ENCODE measurements around the gene PNMT. TPM values are rescaled to one million over a fixed set of nuclear protein-coding genes. Genes with fewer than 3 reads are reported as not detected.

PNMT gene
- polyA plus RNA-seq, 1 of the 3 experiments (the other 2 are of a cell fraction), result 0.07 TPM

DNA sequence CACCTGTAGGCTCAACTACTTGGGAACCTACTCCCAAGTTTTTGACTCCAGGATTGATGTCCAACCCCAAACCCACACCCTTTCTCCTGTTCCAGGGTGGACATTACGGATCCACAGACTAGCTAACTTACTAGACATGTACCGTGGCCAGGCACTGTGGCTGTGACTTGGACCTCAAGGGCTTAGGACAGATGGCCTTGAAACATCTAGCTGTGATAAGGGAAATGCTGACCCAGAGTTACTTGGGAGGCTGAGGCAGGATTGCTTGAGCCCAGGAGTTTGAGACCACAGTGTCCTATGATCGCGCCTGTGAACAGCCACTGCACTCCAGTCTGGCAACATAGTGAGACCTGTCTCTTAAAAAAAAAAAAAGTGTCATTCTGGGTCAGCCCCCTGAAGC lies 27.2 kb upstream of the PNMT start:
- TF ChIP-seq NRF1 (IDR thresholded peaks at IDR 0.05; ENCODE audit: low read depth, low read length), result no peak
- TF ChIP-seq MEF2A (IDR thresholded peaks at IDR 0.05; ENCODE audit: borderline replicate concordance, low read depth), result no peak
- TF ChIP-seq EP300 (IDR thresholded peaks at IDR 0.05; ENCODE audit: borderline replicate concordance in 1 of 2, low read depth in 1 of 2, low read length in 1 of 2), result no peak
- no peak for TF ChIP-seq GATA2 (CRISPR knock-in tag; IDR thresholded peaks at IDR 0.05)
- TF ChIP-seq RCOR1 (IDR thresholded peaks at IDR 0.05; ENCODE audit: low read length), result no peak
- TF ChIP-seq FOSL2 (IDR thresholded peaks at IDR 0.05; ENCODE audit: borderline replicate concordance, low read depth), result no peak
- no peak for TF ChIP-seq TEAD4 (IDR thresholded peaks at IDR 0.05; ENCODE audit: borderline replicate concordance, insufficient read depth)
- TF ChIP-seq, protein P1, sequence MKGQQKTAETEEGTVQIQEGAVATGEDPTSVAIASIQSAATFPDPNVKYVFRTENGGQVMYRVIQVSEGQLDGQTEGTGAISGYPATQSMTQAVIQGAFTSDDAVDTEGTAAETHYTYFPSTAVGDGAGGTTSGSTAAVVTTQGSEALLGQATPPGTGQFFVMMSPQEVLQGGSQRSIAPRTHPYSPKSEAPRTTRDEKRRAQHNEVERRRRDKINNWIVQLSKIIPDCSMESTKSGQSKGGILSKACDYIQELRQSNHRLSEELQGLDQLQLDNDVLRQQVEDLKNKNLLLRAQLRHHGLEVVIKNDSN (IDR thresholded peaks at IDR 0.05; ENCODE audit: borderline replicate concordance, low read depth), result no peak
- no peak for TF ChIP-seq SIN3A (IDR thresholded peaks at IDR 0.05; ENCODE audit: borderline replicate concordance, low read depth, low read length)
- no peak for TF ChIP-seq CTCF (IDR thresholded peaks at IDR 0.05)
- no peak for TF ChIP-seq GABPA (IDR thresholded peaks at IDR 0.05; ENCODE audit: low read depth)
- no peak for TF ChIP-seq YY1 (IDR thresholded peaks at IDR 0.05; ENCODE audit: low read depth)
- TF ChIP-seq TCF12 (IDR thresholded peaks at IDR 0.05), result no peak
- TF ChIP-seq ZBTB33 (IDR thresholded peaks at IDR 0.05; ENCODE audit: borderline replicate concordance, low read depth), result no peak
- no peak for TF ChIP-seq IRF3 (IDR thresholded peaks at IDR 0.05; ENCODE audit: low read depth, low read length)
- TF ChIP-seq, protein P2, sequence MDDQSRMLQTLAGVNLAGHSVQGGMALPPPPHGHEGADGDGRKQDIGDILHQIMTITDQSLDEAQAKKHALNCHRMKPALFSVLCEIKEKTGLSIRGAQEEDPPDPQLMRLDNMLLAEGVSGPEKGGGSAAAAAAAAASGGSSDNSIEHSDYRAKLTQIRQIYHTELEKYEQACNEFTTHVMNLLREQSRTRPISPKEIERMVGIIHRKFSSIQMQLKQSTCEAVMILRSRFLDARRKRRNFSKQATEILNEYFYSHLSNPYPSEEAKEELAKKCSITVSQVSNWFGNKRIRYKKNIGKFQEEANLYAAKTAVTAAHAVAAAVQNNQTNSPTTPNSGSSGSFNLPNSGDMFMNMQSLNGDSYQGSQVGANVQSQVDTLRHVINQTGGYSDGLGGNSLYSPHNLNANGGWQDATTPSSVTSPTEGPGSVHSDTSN (IDR thresholded peaks at IDR 0.05), result no peak
- no peak for TF ChIP-seq NFIC (IDR thresholded peaks at IDR 0.05; ENCODE audit: borderline replicate concordance)
- H2AFZ ChIP-seq (ENCODE audit: low read depth), result no peak overlapping the region
- ChIA-PET POLR2A (no interaction called here), CTCF (interaction anchor here (2.1 to 17.4 kb wide), 3 partner anchors 11 to 25 kb away, joined by 6 to 332 read pairs (median 93); partner anchors contain the start of genes PPP1R1B and TCAP)
- H3K4me1 ChIP-seq (ENCODE audit: control insufficient read depth in 1 of 2, insufficient read depth in 2 of 2, low read depth in 1 of 2, low read length in 1 of 2), result peaks cover 0 to 23% of the 10 kb centered on the region in 2 experiments; a peak in 2 of 4 replicates
- no peak overlapping the region for H3K9ac ChIP-seq
- DNase-seq, result no peak
- H3K9me3 ChIP-seq, result no peaks in the 10 kb centered on the region
- H3K27me3 ChIP-seq (ENCODE audit: insufficient read depth), result no peaks in the 10 kb centered on the region
- no peak overlapping the region for H3K27ac ChIP-seq (ENCODE audit: low read depth in 2 of 2, low read length in 1 of 2)
- no peak overlapping the region for H3K4me3 ChIP-seq (ENCODE audit: low read depth in 2 of 2, low read length in 1 of 2)
- no peaks in the 10 kb centered on the region for H3F3A ChIP-seq (replicated peaks; ENCODE audit: insufficient read depth)
- peaks cover 32% of the 10 kb centered on the region for H4K20me1 ChIP-seq (ENCODE audit: insufficient read depth)
- no peaks in the 10 kb centered on the region for H3K9me2 ChIP-seq
- H3K36me3 ChIP-seq (replicated peaks in 1 of 2; ENCODE audit: control insufficient read depth in 1 of 2, insufficient read depth in 2 of 2, low read length in 1 of 2), result no peaks in the 10 kb centered on the region
- H3K4me2 ChIP-seq, result no peak overlapping the region
- peaks cover 86% of the 10 kb centered on the region for H3K79me2 ChIP-seq (ENCODE audit: insufficient read depth)
- WGBS (ENCODE audit: low lambda C conversion rate), result 100% methylated on average over 4 of the region's 4 CpGs
